ENCODE results near the gene CHST3. TPM values are rescaled to one million over a fixed set of nuclear protein-coding genes. Genes with fewer than 3 reads are reported as not detected.

CHST3 gene
- total RNA-seq, 1 donor from 2014 or later = 0.83 TPM

DNA sequence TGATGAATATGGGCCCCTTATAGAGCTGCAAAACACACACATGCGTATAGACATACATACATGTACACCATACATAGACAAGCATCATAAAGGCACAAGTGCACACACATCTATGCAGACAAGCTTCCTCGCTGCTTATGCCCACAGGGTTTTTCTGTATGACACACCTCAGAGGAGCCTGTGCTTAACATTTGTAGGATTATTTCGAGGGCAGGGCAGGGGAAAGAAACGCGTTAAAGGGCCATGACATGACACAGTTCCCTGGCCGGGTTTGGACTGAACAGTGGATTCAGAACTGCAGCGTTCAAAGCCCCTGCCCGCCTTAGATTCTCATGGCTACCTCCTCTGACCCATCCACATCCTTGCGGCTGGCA lies 44.8 kb downstream of the CHST3 start:
- no peak overlapping the region for H3K27ac Mint-ChIP-seq (ENCODE audit: unreplicated experiment)
- H3K4me1 Mint-ChIP-seq (ENCODE audit: low read depth, unreplicated experiment) = peaks cover 27% of the 10 kb centered on the region
- no peak for TF ChIP-seq CTCF (IDR thresholded peaks at IDR 0.05; ENCODE audit: partially characterized antibody, unreplicated experiment)
- no peak for DNase-seq
- peaks cover 6% of the 10 kb centered on the region for H3K9me3 Mint-ChIP-seq (ENCODE audit: unreplicated experiment)
- no peaks in the 10 kb centered on the region for H3K36me3 Mint-ChIP-seq (ENCODE audit: unreplicated experiment)
- peaks cover 5% of the 10 kb centered on the region for H3K27me3 Mint-ChIP-seq (ENCODE audit: unreplicated experiment)
- no peak overlapping the region for H3K4me3 Mint-ChIP-seq (ENCODE audit: unreplicated experiment)

DNA sequence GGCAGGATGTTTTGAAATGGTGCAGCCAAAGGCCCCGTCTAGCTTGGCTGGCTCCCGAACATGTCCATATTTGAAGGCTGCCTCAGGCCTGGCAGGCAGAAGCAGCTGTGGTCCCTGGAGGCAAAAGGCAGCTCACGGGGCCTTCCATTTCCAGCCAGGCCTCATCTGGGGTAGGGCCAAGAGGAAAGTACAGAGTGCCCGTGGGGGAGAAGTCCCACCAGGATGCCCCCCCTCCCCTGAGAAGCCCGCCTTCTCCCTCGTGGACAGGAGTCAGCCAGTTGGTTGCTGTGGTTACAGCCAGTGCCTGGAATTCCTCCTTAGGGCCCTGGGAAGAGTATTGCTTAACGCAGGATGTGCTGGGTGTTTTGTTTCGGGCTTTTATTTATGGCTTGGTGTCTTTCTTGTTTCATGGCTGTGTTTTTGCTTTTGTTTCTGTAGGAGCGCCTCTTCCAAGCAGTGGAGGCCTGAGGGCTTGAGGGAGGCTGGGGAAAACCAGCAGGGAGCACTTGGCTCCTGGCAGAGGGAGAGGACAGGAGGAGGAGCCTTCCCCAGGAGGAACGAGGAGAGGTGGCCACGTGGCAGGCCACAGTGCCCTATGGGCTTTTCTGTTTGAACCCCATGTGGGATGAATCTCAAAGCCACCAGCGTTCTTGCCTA lies 45.4 kb downstream of the CHST3 start:
- Mint-ChIP-seq H3K9me3 (ENCODE audit: unreplicated experiment) (peaks cover 6% of the 10 kb centered on the region), H3K27me3 (ENCODE audit: unreplicated experiment) (peaks cover 5% of the 10 kb centered on the region), H3K4me1 (ENCODE audit: low read depth, unreplicated experiment) (peaks cover 27% of the 10 kb centered on the region), H3K27ac (ENCODE audit: unreplicated experiment) (peak overlapping the region; percentile 34), H3K36me3 (ENCODE audit: unreplicated experiment) (no peaks in the 10 kb centered on the region), H3K4me3 (ENCODE audit: unreplicated experiment) (no peak overlapping the region)
- no peak for TF ChIP-seq CTCF (IDR thresholded peaks at IDR 0.05; ENCODE audit: partially characterized antibody, unreplicated experiment)
- DNase-seq = no peak

DNA sequence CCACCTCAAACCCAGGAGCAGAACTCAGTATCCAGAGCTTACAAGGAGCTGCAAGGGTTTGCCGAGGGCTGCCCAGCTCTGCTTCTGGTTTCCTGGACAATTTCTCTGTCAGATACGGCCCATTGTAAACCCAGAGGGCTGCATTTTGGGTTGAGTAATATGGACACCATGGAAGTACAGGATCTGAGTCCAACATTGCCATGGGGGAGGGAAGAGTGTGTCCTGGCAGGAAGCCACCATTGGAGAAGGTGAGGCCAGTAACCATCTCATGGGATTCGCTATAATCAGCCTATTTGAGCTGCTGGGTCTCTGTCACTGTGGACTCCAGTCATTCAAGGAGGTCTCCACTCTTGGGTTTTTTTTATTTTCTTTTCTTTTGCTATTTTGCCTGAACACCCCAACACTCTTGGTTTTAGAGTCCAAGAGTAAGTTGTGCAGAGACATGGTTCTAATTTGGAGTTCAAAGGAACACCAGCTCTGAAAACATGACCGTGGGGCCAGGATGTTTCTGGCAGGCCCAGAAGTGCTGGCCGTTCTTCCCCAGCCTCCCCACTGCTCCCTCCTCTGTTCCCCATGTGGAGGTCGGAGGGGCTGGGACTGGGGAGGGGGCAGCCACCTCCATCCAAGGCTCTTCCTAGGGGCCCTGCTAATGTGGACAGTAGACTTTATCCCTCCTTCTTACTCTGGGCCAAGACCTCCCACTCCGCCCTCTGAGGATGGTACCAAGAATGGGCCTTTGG lies 46.2 kb downstream of the CHST3 start:
- DNase-seq = no peak
- no peak for TF ChIP-seq CTCF (IDR thresholded peaks at IDR 0.05; ENCODE audit: partially characterized antibody, unreplicated experiment)
- no peak overlapping the region for H3K4me3 Mint-ChIP-seq (ENCODE audit: unreplicated experiment)
- no peaks in the 10 kb centered on the region for H3K36me3 Mint-ChIP-seq (ENCODE audit: unreplicated experiment)
- H3K27me3 Mint-ChIP-seq (ENCODE audit: unreplicated experiment) = peaks cover 5% of the 10 kb centered on the region
- H3K4me1 Mint-ChIP-seq (ENCODE audit: low read depth, unreplicated experiment) = peaks cover 27% of the 10 kb centered on the region
- H3K27ac Mint-ChIP-seq (ENCODE audit: unreplicated experiment) = no peak overlapping the region
- H3K9me3 Mint-ChIP-seq (ENCODE audit: unreplicated experiment) = peaks cover 6% of the 10 kb centered on the region

DNA sequence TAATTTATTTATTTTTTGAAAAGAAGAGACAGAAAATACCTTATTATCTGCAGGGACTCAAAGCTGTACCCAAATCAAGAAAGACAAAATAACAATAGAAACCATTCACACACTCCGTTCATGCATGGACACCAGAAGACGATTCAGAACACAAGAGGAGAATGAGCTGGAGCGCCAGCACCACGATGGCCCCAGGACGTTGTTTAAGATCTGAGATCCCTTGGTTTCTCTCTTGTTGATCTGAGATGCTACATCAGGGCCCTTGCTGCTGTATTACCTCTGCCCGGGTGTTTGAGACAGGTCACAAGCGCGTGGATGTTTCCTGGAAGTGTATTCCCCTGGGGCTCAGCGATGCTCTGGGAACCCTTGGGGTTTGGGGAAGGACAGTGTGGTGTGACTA lies 46.8 kb downstream of the CHST3 start:
- no peaks in the 10 kb centered on the region for H3K36me3 Mint-ChIP-seq (ENCODE audit: unreplicated experiment)
- H3K27me3 Mint-ChIP-seq (ENCODE audit: unreplicated experiment) = peaks cover 5% of the 10 kb centered on the region
- DNase-seq = no peak
- peaks cover 6% of the 10 kb centered on the region for H3K9me3 Mint-ChIP-seq (ENCODE audit: unreplicated experiment)
- H3K27ac Mint-ChIP-seq (ENCODE audit: unreplicated experiment) = no peak overlapping the region
- TF ChIP-seq CTCF (IDR thresholded peaks at IDR 0.05; ENCODE audit: partially characterized antibody, unreplicated experiment) = no peak
- H3K4me3 Mint-ChIP-seq (ENCODE audit: unreplicated experiment) = no peak overlapping the region
- peaks cover 27% of the 10 kb centered on the region for H3K4me1 Mint-ChIP-seq (ENCODE audit: low read depth, unreplicated experiment)

DNA sequence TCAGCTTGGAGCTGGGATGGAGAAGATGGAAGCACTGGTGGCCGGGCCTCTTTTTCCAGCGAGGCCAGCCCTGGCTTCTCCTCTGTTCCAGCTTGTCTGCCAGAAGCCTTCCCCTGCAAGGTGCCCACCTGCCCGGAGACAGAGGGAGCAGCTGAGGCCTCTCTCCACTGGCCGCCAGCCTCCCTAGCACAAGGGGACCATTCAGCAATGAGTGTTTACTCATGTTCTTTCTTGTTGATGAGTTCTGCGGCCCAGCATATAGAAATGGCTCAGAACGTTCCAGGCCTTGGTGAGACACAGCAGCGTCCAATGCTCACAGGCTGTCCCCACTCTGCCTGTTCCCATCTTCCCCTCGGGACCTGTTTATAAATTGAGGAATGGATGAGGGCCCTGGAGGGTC lies 47.3 kb downstream of the CHST3 start:
- no peak overlapping the region for H3K4me3 Mint-ChIP-seq (ENCODE audit: unreplicated experiment)
- peaks cover 27% of the 10 kb centered on the region for H3K4me1 Mint-ChIP-seq (ENCODE audit: low read depth, unreplicated experiment)
- no peaks in the 10 kb centered on the region for H3K36me3 Mint-ChIP-seq (ENCODE audit: unreplicated experiment)
- no peak for TF ChIP-seq CTCF (IDR thresholded peaks at IDR 0.05; ENCODE audit: partially characterized antibody, unreplicated experiment)
- no peak overlapping the region for H3K27ac Mint-ChIP-seq (ENCODE audit: unreplicated experiment)
- H3K9me3 Mint-ChIP-seq (ENCODE audit: unreplicated experiment) = peaks cover 6% of the 10 kb centered on the region
- peaks cover 6% of the 10 kb centered on the region for H3K27me3 Mint-ChIP-seq (ENCODE audit: unreplicated experiment)
- no peak for DNase-seq

Data from glutamatergic neuron (in vitro differentiated cells).